Caco-2 (cell line): ENCODE measurements around the gene SHLD2. TPM values are rescaled to one million over a fixed set of nuclear protein-coding genes. Genes with fewer than 3 reads are reported as not detected.
"Not testable (repeated sequence)": the region's sequence is repeated elsewhere in the genome, so short reads cannot be mapped to it uniquely, and the experiment has no call there.

Source experiments
- BruUV-seq: library from RNA; stranded (reverse); fragments of 400-500 nt; replicated peaks from 2 replicates; lab custom pipeline; 2021; lab: Mats Ljungman, UMichigan
- CTCF ChIA-PET: fragments of 300-600 bp; sonication (Branson Sonifier 250); formaldehyde crosslinking; loops from one replicate; lab custom pipeline; 2022; ENCODE audit warnings: antibody characterized with exemption; lab: Charles Lee
- POLR2A ChIA-PET: fragments of 300-600 bp; sonication (Branson Sonifier 250); formaldehyde crosslinking; loops from one replicate; lab custom pipeline; 2022; ENCODE audit warnings: antibody characterized with exemption; lab: Charles Lee
- DNase-seq, 2 experiments: peaks; one replicate each; pipeline versions ENCODE4 v3.0.0 to v3.0.0-alpha.2; 2020 to 2022
- H3K27me3 ChIP-seq: replicated peaks from 2 replicates; pipeline ENCODE4 v1.6.0; 2011; ENCODE audit warnings: low read length; ENCODE audit not compliant: control insufficient read depth, insufficient read depth
- H3K36me3 ChIP-seq: 2 replicates; pipeline ENCODE4 v1.5.1; 2011; ENCODE audit warnings: low read length; ENCODE audit not compliant: control insufficient read depth, insufficient read depth
- H3K4me1 ChIP-seq: fragments of 250-450 bp; sonication (Bioruptor Pico); 2 replicates; pipeline ENCODE4 v1.5.1; 2020; ENCODE audit warnings: mild to moderate bottlenecking
- H3K4me3 ChIP-seq: 2 replicates; pipeline ENCODE4 v1.5.1; 2011; ENCODE audit warnings: low read depth, mild to moderate bottlenecking, control low read depth, low read length
- H3K9me3 ChIP-seq: fragments of 250-450 bp; sonication (Bioruptor Pico); 2 replicates; pipeline ENCODE4 v1.5.1; 2020; ENCODE audit warnings: mild to moderate bottlenecking, moderate library complexity
- H3K27ac Mint-ChIP-seq: one replicate; pipeline ENCODE4 v1.8.0; 2022; ENCODE audit warnings: mixed read lengths; ENCODE audit not compliant: unreplicated experiment
- H3K27me3 Mint-ChIP-seq: one replicate; pipeline ENCODE4 v1.8.0; 2022; ENCODE audit warnings: mixed read lengths; ENCODE audit not compliant: insufficient read depth, unreplicated experiment
- H3K36me3 Mint-ChIP-seq: one replicate; pipeline ENCODE4 v1.8.0; 2022; ENCODE audit warnings: mild to moderate bottlenecking, mixed read lengths; ENCODE audit not compliant: insufficient read depth, unreplicated experiment
- H3K4me1 Mint-ChIP-seq: one replicate; pipeline ENCODE4 v1.8.0; 2022; ENCODE audit warnings: low read depth, mixed read lengths; ENCODE audit not compliant: unreplicated experiment
- H3K4me3 Mint-ChIP-seq: one replicate; pipeline ENCODE4 v1.8.0; 2022; ENCODE audit warnings: mild to moderate bottlenecking, moderate library complexity, mixed read lengths; ENCODE audit not compliant: unreplicated experiment
- H3K9me3 Mint-ChIP-seq: one replicate; pipeline ENCODE4 v1.8.0; 2022; ENCODE audit warnings: mixed read lengths; ENCODE audit not compliant: unreplicated experiment
- CTCF ChIP-seq, 2 experiments: fragments of 200-600 bp in 1 of 2; IDR thresholded peaks; 1 replicate in 1 of 2; 2 replicates in 1 of 2; pipeline versions ENCODE4 v1.5.1 to v1.8.0; 2011 to 2022; ENCODE audit warnings: antibody characterized with exemption in 1 of 2, control low read depth in 1 of 2, inconsistent platforms in 1 of 2, low read depth in 1 of 2, low read length in 1 of 2, mild to moderate bottlenecking in 1 of 2, moderate library complexity in 1 of 2; ENCODE audit not compliant: insufficient read depth in 1 of 2, severe bottlenecking in 1 of 2, unreplicated experiment in 1 of 2
- intact Hi-C: fragments of 100-400 bp; cut with micrococcal nuclease; formaldehyde crosslinking; loops from one replicate; pipeline ENCODE4 v1.10.0; 2022; ENCODE audit not compliant: unreplicated experiment
- total RNA-seq: library from RNA; stranded (reverse); gene quantifications from 2 replicates; pipeline ENCODE4 v1.2.3, GENCODE V29; 2022

SHLD2 gene
- total RNA-seq, 1 experiment from 2014 or later = 51.0 TPM

GRCh38 chr10:87145598-87145997 lies 50.6 kb downstream of the SHLD2 start:
- intact Hi-C loops = loop anchor here (10.0 kb wide), 1 partner anchor 51 kb away; the partner anchor contains the start of genes GLUD1 and SHLD2
- H3K27me3 Mint-ChIP-seq, H3K9me3 Mint-ChIP-seq, H3K4me1 Mint-ChIP-seq, CTCF ChIA-PET, H3K9me3 ChIP-seq, H3K4me3 ChIP-seq, H3K36me3 ChIP-seq, H3K4me3 Mint-ChIP-seq, POLR2A ChIA-PET, BruUV-seq, H3K27me3 ChIP-seq, H3K27ac Mint-ChIP-seq, DNase-seq: not testable (repeated sequence)
- H3K36me3 Mint-ChIP-seq = peaks cover 10% of the 10 kb centered on the region
- H3K4me1 ChIP-seq = peaks cover 11% of the 10 kb centered on the region; the same call in 1 of the 2 replicates

DNA sequence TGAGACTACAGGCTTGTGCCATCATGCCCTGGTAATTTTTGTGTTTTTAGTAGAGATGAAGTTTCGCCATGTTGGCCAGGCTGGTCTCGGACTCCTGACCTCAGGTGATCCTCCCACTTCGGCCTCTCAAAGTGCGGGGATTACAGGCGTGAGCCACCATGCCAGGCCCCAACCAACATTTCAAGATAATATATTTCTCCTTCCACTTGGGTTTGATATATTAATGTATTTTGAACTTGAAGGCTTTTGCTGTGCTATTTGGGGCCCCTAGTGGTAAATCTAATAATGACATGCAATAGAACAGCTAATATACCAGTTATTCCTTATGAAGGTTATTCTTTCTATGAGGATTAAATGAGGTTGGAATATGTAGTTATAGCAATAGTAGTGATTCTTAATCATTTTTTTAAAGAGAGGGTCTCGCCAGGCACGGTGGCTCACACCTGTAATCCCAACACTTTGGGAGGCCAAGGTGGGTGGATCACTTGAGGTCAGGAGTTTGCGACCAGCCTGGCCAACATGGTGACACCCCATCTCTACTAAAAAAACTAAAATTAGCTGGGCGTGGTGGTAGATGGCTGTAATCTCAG lies 54.1 kb downstream of the SHLD2 start:
- H3K4me1 Mint-ChIP-seq, H3K4me3 ChIP-seq, POLR2A ChIA-PET, H3K9me3 Mint-ChIP-seq, H3K36me3 Mint-ChIP-seq, H3K27ac Mint-ChIP-seq, H3K4me3 Mint-ChIP-seq, H3K27me3 ChIP-seq, H3K27me3 Mint-ChIP-seq, H3K36me3 ChIP-seq, CTCF ChIA-PET, H3K4me1 ChIP-seq, BruUV-seq, H3K9me3 ChIP-seq, DNase-seq: not testable (repeated sequence)
- intact Hi-C loops = loop anchor here (10.0 kb wide), 1 partner anchor 54 kb away; the partner anchor contains the start of genes GLUD1 and SHLD2
- peak in 1 of 2 experiments; percentile 13 for TF ChIP-seq CTCF (IDR thresholded peaks at IDR 0.05; ENCODE audit: insufficient read depth in 1 of 2, low read depth in 1 of 2, low read length in 1 of 2, severe bottlenecking in 1 of 2, unreplicated experiment in 1 of 2)

- intact Hi-C loops, H3K9me3 Mint-ChIP-seq, H3K27ac Mint-ChIP-seq, H3K4me3 Mint-ChIP-seq, DNase-seq, POLR2A ChIA-PET, H3K4me3 ChIP-seq, H3K4me1 Mint-ChIP-seq, CTCF ChIA-PET, H3K4me1 ChIP-seq, H3K36me3 Mint-ChIP-seq, H3K36me3 ChIP-seq, BruUV-seq, H3K9me3 ChIP-seq, H3K27me3 ChIP-seq, H3K27me3 Mint-ChIP-seq: not testable (repeated sequence)
Measured at GRCh38 chr10:87151516-87151915, 56.5 kb downstream of the SHLD2 start.

DNA sequence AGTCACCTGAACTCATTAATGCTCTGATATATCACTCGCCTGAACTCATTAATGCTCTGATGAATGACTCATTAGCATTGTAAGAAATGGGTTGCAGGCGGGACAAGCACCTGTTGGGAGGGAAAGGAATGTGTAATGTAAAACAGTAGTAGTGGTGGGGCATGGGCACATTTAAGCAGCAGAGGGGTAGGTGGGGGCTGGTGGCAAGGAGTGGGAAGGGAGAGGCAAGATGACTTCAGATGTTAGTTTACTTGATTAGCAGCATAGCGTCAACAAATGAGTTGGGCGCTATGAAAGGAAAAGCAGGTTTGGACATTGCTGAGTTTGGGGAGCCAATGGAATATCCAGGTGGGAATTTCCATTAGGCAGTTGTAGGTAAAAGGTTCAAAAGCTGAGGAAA lies 61.8 kb downstream of the SHLD2 start:
- not testable (repeated sequence) for H3K27ac Mint-ChIP-seq, H3K27me3 Mint-ChIP-seq

GRCh38 chr10:87157821-87158220 lies 62.8 kb downstream of the SHLD2 start:
- H3K27me3 ChIP-seq, H3K4me1 ChIP-seq, DNase-seq, H3K27me3 Mint-ChIP-seq, H3K36me3 ChIP-seq, H3K4me1 Mint-ChIP-seq, H3K4me3 Mint-ChIP-seq, CTCF ChIA-PET, BruUV-seq, H3K9me3 ChIP-seq, intact Hi-C loops, H3K4me3 ChIP-seq, H3K9me3 Mint-ChIP-seq, POLR2A ChIA-PET, H3K27ac Mint-ChIP-seq: not testable (repeated sequence)
- peaks cover 15% of the 10 kb centered on the region for H3K36me3 Mint-ChIP-seq

More for the DNA sequence above, 61.8 kb downstream of the SHLD2 start:
- H3K4me3 Mint-ChIP-seq, H3K9me3 ChIP-seq, intact Hi-C loops, DNase-seq, H3K27me3 ChIP-seq, BruUV-seq, H3K9me3 Mint-ChIP-seq, H3K4me1 ChIP-seq, CTCF ChIA-PET, H3K36me3 ChIP-seq, POLR2A ChIA-PET, H3K4me3 ChIP-seq, H3K4me1 Mint-ChIP-seq: not testable (repeated sequence)
- peaks cover 15% of the 10 kb centered on the region for H3K36me3 Mint-ChIP-seq
